ENCODE measurements around the gene CUX1.
A peak's percentile ranks its signal among the peaks of the same experiment; 100 is the strongest.

CUX1 gene

DNA sequence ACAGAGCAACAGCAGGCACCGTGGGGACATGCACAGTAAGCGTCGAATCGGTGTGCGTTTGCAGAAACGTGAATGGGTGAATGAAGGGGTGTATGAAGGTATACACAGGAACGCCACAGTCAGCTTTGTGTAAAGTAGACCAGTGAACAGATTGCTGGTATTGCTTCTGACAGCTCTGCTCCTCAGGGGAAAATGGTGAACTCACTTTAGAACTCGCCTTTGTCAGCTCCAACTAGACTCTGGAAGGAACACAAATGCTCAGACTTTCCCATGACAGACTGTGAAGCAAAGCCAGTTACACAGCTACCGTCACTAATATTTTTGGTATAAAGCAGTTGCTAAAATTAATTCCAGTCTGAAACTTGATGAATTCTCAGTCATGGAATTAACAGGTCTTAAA is 78.9 kb downstream of the CUX1 start:
- Mint-ChIP-seq H3K9me3 (no peaks in the 10 kb centered on the region), H3K36me3 (ENCODE audit: insufficient read depth) (no peaks in the 10 kb centered on the region), H3K4me3 (no peak overlapping the region), H3K27ac (no peak overlapping the region), H3K4me1 (ENCODE audit: low read depth in 2 of 2) (peaks cover 11 to 14% of the 10 kb centered on the region in 2 donors), H3K27me3 (no peaks in the 10 kb centered on the region)
- ATAC-seq (replicated peaks) (no peak), DNase-seq (no peak)

DNA sequence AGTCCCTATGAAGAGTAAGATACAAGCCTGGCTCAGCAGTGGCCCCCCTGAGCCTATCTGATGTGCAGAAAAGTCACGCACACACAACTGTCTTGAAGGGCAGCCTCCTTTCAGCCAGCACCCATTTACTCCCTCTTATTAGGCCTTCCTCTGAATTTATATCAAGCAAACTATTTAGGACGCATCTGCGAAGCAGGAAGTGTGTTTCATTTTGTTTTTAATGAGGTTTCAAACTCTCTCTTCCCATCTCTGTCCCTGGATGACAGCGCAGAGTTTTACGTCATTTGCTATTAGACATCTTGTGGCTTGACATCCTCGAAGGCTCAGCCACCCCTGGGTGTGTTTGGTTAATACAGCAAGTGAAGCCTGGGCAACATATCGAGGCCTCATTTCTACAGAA is 79.5 kb downstream of the CUX1 start:
- Mint-ChIP-seq H3K27ac (no peak overlapping the region), H3K4me1 (ENCODE audit: low read depth in 2 of 2) (peaks cover 9 to 14% of the 10 kb centered on the region in 2 donors), H3K4me3 (no peak overlapping the region), H3K9me3 (no peaks in the 10 kb centered on the region), H3K36me3 (ENCODE audit: insufficient read depth) (no peaks in the 10 kb centered on the region), H3K27me3 (no peaks in the 10 kb centered on the region)
- no peak for ATAC-seq (replicated peaks)
- no peak for DNase-seq

DNA sequence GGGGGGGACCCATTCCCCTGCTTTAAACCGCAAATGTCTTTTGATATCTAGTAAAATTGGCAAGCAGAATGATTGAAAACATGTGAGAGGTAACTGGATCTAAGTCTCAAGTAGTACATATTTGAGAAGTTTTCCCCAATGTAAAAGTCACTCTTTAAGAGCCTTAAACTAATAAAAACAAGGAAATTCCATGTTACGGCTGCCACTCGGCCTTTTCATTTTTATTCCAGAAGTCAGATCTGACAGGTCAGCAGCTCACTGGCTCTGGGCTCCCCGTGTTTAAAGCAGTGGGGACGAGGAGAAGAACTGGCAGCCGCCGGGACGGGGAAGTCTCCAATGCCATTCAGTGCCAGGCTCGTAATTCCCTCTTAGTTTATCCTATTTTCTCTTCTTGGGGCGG is 80.7 kb downstream of the CUX1 start:
- Mint-ChIP-seq H3K4me3 (no peak overlapping the region), H3K9me3 (no peaks in the 10 kb centered on the region), H3K4me1 (ENCODE audit: low read depth in 2 of 2) (peaks cover 12 to 14% of the 10 kb centered on the region in 2 donors), H3K27ac (no peak overlapping the region), H3K27me3 (no peaks in the 10 kb centered on the region), H3K36me3 (ENCODE audit: insufficient read depth) (no peaks in the 10 kb centered on the region)
- DNase-seq (no peak), ATAC-seq (replicated peaks) (no peak)

DNA sequence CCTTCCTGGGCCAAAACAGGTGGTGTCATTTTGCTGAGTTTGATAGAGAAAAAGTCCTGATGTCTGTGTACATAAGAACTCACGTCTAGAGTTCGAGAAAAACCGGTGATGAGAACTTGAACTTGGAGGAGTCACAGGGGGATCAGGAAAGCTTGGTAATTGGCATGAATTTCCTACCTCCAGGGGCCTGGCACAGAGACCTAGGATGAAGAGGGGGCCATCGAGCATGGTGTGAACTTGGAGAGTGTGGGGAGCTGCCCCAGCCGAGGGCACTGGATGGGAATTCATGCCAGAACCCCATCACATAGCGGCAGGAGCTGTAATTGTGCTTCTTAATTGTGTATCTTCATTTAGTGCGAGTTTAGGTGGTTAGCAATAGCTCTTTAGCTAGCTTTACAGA is 82.2 kb downstream of the CUX1 start:
- Mint-ChIP-seq H3K27ac (peak overlapping the region in 1 of 2 donors; percentile 68), H3K36me3 (ENCODE audit: insufficient read depth) (no peaks in the 10 kb centered on the region), H3K27me3 (no peaks in the 10 kb centered on the region), H3K4me3 (no peak overlapping the region), H3K4me1 (ENCODE audit: low read depth in 2 of 2) (peaks cover 13 to 14% of the 10 kb centered on the region in 2 donors), H3K9me3 (no peaks in the 10 kb centered on the region)
- DNase-seq (no peak), ATAC-seq (replicated peaks) (no peak)

DNA sequence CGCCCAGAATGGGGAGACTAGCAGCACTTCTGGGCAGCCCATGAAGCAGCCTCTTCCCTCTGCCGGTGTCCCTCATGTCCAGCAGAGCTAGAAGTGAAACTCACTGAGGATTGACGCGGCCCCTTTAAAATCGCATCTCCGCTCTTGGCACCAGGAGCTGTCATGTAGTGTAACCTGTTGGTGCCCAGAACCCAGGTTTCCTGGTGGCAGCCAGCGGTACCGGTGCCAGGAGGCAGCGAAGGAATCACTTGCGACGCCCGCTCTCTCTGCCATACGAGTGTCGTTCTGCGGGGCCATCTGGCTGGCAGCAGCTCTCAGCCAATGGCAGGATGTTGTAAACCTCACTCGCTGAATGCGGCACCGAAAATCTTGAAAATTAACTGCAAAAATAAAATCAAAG is 82.7 kb downstream of the CUX1 start:
- peaks cover 12 to 14% of the 10 kb centered on the region in 2 donors for H3K4me1 Mint-ChIP-seq (ENCODE audit: low read depth in 2 of 2)
- no peaks in the 10 kb centered on the region for H3K27me3 Mint-ChIP-seq
- H3K27ac Mint-ChIP-seq = no peak overlapping the region
- no peak overlapping the region for H3K4me3 Mint-ChIP-seq
- DNase-seq (no peak), ATAC-seq (replicated peaks) (no peak)
- no peaks in the 10 kb centered on the region for H3K36me3 Mint-ChIP-seq (ENCODE audit: insufficient read depth)
- no peaks in the 10 kb centered on the region for H3K9me3 Mint-ChIP-seq

DNA sequence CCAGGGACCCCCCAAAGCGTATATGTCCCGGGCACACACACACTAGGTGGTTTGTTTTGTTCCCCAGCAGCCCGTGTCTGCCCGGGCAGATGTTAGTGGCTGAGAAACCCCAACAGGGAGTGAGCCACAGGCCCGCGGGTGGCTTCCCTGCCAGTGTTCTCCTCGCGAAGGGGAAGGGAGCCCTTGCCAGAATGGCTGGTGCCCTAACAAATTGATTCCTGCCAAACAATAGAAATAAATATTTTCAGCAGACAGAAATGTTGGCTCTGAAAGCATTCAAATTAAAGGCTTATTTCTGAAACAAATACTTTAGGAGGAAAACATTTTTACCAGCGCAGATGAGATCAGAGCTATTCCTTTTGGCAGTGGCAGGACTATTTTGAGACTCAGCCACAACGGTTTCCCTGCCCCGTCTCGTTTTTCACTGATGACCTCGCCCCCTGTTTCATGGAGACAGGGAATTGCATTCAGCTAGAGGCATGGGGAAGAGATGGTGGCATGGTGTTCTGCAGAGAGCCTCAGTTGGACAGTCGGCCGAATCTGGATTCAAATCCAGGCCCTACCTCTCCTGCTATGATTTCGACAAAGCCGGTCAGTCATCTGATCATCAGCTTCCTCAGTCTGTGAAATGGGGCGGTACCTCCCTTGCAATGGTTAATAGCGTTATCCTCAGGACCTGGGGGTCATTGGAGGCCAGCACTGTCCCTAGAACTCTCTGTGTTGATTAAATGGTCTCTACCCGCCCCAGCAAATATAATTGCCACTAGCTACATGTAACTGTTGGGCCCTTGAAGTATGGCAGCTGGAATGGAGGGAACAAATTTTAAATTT is 84.5 kb downstream of the CUX1 start:
- no peak for ATAC-seq (replicated peaks)
- Mint-ChIP-seq H3K4me1 (ENCODE audit: low read depth in 2 of 2) (peaks cover 13 to 14% of the 10 kb centered on the region in 2 donors), H3K4me3 (no peak overlapping the region), H3K9me3 (no peaks in the 10 kb centered on the region), H3K27me3 (no peaks in the 10 kb centered on the region), H3K36me3 (ENCODE audit: insufficient read depth) (no peaks in the 10 kb centered on the region), H3K27ac (no peak overlapping the region)
- no peak for DNase-seq

DNA sequence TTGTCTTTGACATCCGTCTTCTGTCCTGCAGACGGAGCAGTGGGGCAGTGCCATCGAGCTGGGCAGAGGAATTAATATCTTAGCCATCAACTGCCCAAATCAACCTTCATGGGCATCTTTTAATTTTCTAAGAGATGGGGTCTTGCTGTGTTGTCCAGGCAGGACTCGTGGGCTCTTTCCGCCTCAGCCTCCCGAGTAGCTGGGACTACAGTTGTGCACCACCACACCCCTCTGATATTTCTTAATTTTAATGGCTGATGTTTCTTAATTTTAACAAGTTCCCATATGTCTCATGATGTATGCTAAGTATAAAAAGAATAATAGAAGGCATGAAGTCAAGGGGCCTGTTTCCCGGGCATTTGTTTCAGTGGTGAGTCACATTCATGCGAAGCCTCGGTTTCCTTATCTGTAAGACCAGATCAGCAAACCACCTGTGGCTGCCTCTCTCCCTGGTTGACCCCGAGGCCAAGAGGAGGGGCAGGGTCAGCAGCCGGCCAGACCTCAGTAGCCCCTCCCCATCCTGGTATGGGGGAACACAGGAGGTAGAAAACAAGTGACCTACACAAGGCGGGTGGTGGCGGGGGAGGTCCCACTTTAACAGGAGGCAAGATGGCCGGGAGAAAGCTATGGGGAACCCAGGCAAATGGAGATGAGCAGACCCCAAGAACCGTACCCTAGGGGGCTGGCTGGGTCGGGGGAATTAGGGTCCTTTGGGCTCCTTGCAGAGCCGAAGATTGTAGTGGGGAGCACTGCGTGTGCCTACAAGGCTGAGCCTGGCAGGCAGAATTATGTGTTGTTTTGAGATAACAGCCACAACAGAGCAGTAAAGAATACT is 85.5 kb downstream of the CUX1 start:
- peaks cover 13 to 17% of the 10 kb centered on the region in 2 donors for H3K4me1 Mint-ChIP-seq (ENCODE audit: low read depth in 2 of 2)
- no peak for DNase-seq

DNA sequence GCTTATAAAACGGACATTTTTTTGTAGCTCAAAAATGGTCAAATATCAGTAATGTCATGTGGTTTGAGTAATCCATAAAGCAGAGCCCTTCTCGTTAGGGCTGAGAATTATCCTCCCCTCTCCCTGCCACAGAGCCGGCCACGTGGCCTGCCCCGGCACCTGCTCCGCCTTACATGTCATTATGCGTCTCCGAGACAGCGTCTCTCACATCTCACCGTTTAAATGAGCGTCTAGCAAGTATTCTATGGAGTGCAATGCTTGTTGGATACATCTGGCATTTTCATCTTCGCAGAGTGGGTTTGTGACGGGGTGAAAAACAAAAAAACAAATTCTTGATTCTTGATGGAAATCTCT is 86.1 kb downstream of the CUX1 start:
- no peaks in the 10 kb centered on the region for H3K9me3 Mint-ChIP-seq
- H3K27ac Mint-ChIP-seq = no peak overlapping the region
- ATAC-seq (replicated peaks) = no peak

More for the DNA sequence above, 85.5 kb downstream of the CUX1 start:
- no peak for ATAC-seq (replicated peaks)
- Mint-ChIP-seq H3K36me3 (ENCODE audit: insufficient read depth) (peaks cover 2% of the 10 kb centered on the region), H3K4me3 (no peak overlapping the region), H3K9me3 (no peaks in the 10 kb centered on the region), H3K27me3 (no peaks in the 10 kb centered on the region), H3K27ac (no peak overlapping the region)

DNA sequence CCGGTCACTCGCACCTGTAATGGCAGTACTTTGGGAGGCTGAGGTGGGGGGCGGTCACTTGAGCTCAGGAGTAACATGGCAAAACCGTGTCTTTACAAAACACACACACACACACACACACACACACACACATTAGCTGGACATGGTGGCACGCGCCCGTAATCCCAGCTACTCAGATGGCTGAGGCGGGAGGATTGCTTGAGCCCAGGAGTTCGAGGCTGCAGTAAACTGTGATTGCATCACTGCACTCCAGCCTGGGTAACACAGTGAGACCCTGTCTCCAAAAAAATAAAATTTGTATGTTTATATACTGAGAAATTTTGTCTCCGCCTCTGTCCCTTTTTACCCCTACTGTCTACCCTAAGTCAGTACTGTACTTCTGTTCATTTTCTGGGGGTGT is 86.6 kb downstream of the CUX1 start:
- ATAC-seq (replicated peaks) = no peak
- peaks cover 2% of the 10 kb centered on the region for H3K36me3 Mint-ChIP-seq (ENCODE audit: insufficient read depth)
- H3K9me3 Mint-ChIP-seq = no peaks in the 10 kb centered on the region
- peaks cover 17% of the 10 kb centered on the region in 2 donors for H3K4me1 Mint-ChIP-seq (ENCODE audit: low read depth in 2 of 2)
- H3K27me3 Mint-ChIP-seq = no peaks in the 10 kb centered on the region
- no peak overlapping the region for H3K27ac Mint-ChIP-seq
- no peak overlapping the region for H3K4me3 Mint-ChIP-seq
- DNase-seq = no peak

More for the DNA sequence above, 86.1 kb downstream of the CUX1 start:
- no peak for DNase-seq
- H3K4me3 Mint-ChIP-seq = no peak overlapping the region
- no peaks in the 10 kb centered on the region for H3K27me3 Mint-ChIP-seq
- H3K4me1 Mint-ChIP-seq (ENCODE audit: low read depth in 2 of 2) = peaks cover 14 to 17% of the 10 kb centered on the region in 2 donors
- peaks cover 2% of the 10 kb centered on the region for H3K36me3 Mint-ChIP-seq (ENCODE audit: insufficient read depth)

DNA sequence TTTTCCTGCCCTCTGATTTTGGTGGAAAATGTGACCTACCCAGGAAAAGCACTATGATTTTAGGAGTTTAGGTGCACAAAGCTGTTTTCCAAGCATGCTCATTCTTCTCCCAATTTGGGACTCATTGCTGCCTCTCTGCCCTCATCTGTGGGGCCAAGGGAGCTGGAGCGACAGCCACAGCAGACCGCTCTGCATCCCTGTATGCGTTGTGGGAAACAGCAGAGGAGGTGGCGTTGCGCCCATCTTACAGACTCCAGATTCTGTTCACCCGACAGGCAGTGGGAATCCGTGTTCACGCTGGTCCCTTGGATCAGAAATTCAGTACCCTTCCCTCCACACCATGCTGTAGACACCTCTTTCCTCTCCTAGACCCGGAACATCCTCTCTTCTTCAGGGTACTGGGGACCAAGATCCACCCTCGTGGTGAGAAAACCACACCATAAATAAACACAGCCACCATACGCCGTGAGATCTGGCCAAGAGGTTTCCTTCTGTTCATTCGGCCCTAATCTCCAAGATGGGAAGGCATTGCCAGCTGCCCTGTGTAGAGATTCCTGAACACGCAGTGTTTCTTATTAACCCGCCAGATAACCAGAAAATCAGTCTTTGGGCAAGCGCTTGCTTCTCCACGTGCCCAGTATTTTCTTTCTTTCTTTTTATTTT is 87.9 kb downstream of the CUX1 start:
- H3K36me3 Mint-ChIP-seq (ENCODE audit: insufficient read depth) = peaks cover 2% of the 10 kb centered on the region
- peaks cover 10 to 13% of the 10 kb centered on the region in 2 donors for H3K4me1 Mint-ChIP-seq (ENCODE audit: low read depth in 2 of 2)
- DNase-seq (no peak), ATAC-seq (replicated peaks) (no peak)
- H3K4me3 Mint-ChIP-seq = no peak overlapping the region
- no peaks in the 10 kb centered on the region for H3K27me3 Mint-ChIP-seq
- no peaks in the 10 kb centered on the region for H3K9me3 Mint-ChIP-seq
- peak overlapping the region; percentile 59 to 64 for H3K27ac Mint-ChIP-seq

DNA sequence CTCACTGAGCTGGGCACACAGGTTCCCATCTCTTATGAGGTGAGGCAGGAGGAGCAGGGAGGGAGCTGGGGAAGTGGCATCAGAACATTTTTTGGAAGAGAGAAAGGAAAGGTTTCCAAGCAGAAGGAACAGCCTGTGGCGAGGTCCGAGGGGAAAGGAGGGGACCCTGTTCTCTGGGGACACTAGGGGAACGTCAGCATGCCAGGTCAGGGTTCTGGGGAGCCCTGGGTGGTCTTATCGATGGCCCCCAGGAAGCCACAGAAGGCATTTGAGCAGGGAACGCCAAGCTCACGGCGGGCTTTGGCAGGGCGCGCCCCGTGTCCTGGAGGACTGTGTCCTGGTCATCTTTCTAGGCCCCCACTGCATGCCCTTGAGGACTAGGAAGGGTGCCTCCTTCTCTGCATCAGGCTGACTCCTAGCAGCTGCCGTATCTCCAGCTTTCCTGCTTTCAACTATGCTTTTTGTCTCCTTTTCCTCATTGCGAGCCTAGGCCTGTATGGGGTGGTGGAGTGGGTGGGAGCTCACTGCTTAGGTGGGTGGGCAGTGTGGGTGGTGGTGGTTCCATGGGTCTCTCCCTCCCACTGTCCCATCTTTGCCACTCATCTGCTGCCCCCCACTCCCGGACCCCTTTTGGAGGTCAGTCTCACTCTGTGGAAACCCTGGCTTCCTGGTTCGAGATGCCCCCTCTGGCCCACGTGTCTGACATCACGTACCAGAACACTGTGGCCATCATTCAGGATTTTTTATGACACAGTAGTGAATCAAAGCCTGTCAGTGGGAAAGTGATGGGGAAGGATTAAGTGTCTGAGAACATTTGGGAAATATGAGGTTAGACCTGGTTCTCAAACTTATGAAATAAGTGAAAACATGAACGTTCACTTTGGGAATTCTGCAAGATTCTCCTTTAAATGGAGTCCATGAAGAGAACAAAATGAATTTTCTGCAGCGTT is 89.1 kb downstream of the CUX1 start:
- Mint-ChIP-seq H3K4me3 (no peak overlapping the region), H3K27ac (peak overlapping the region in 1 of 2 donors; percentile 70), H3K36me3 (ENCODE audit: insufficient read depth) (peaks cover 2% of the 10 kb centered on the region), H3K4me1 (ENCODE audit: low read depth in 2 of 2) (peaks cover 10 to 13% of the 10 kb centered on the region in 2 donors), H3K9me3 (no peaks in the 10 kb centered on the region), H3K27me3 (no peaks in the 10 kb centered on the region)
- ATAC-seq (replicated peaks) (no peak), DNase-seq (no peak)

DNA sequence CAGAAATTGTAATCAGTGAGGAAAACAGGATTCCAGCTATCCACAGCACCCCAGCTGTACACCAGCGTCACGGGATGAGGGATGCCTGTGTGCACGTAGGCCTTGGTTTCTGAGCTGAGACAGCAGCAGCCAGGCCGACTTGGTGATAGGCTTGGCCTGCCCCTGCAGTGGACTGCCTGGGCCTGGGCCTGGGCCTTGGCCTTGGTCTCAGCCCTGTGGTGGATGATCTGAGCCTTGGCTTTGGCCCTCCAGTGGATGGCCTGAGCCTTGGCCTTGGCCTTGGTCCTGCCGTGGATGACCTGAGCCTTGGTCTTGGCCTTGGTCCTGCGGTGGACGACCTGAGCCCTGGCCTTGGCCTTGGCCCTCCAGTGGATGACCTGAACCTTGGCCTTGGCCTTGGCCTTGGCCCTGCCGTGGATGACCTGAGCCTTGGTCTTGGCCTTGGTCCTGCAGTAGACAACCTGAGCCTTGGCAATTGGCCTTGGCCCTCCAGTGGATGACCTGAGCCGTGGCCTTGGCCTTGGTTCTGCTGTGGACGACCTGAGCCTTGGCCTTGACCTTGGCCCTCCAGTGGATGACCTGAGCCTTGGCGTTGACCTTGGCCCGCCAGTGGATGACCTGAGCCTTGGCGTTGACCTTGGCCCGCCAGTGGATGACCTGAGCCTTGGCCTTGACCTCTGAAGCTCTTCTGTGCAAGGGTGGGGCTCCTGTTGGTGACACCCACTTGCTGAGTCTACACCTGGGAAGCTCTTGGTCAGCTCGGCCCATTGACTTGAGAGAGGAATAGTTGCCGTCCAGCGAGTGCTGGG is 93.8 kb downstream of the CUX1 start:
- ATAC-seq (replicated peaks) = no peak
- no peaks in the 10 kb centered on the region for H3K27me3 Mint-ChIP-seq
- no peak for DNase-seq

More for the DNA sequence above, 93.8 kb downstream of the CUX1 start:
- Mint-ChIP-seq H3K4me3 (no peak overlapping the region), H3K27ac (no peak overlapping the region), H3K4me1 (ENCODE audit: low read depth in 2 of 2) (peaks cover 11 to 13% of the 10 kb centered on the region in 2 donors), H3K36me3 (ENCODE audit: insufficient read depth) (peaks cover 5% of the 10 kb centered on the region), H3K9me3 (no peaks in the 10 kb centered on the region)

Measured in effector memory CD8-positive, alpha-beta T cell (primary cell).